ENCODE data around the gene ZNF580. TPM values are rescaled to one million over a fixed set of nuclear protein-coding genes. Genes with fewer than 3 reads are reported as not detected.

ZNF580 gene
- total RNA-seq, 1 experiment from 2014 or later = 38.5 TPM

GRCh38 chr19:55638864-55639359 lies 1.9 kb upstream of the ZNF580 start:
- Mint-ChIP-seq H3K27me3 (ENCODE audit: insufficient read depth, unreplicated experiment) (no peaks in the 10 kb centered on the region), H3K27ac (ENCODE audit: unreplicated experiment) (peak overlapping the region; percentile 94), H3K4me3 (ENCODE audit: unreplicated experiment) (peak overlapping the region; percentile 48), H3K4me1 (ENCODE audit: low read depth, unreplicated experiment) (peaks cover 52% of the 10 kb centered on the region), H3K9me3 (ENCODE audit: unreplicated experiment) (no peaks in the 10 kb centered on the region), H3K36me3 (ENCODE audit: insufficient read depth, unreplicated experiment) (peaks cover 87% of the 10 kb centered on the region)
- intact Hi-C loops (cut with micrococcal nuclease; ENCODE audit: unreplicated experiment) = loop anchor here (10.0 kb wide), 1 partner anchor 254 kb away; the partner anchor contains the start of genes RPL28 and TMEM238
- ChIA-PET POLR2A (interaction anchor here (0.6 kb wide), 1 partner anchor 175 kb away, joined by 3 read pairs; no protein-coding TSS in a partner anchor), CTCF (interaction anchor here (0.7 to 0.9 kb wide), 3 partner anchors 15 to 220 kb away, joined by 4 to 7 read pairs (median 5); partner anchors contain the start of gene ZNF784)
- H3K9me3 ChIP-seq = no peaks in the 10 kb centered on the region
- no peak overlapping the region for H3K4me3 ChIP-seq (ENCODE audit: low read depth, low read length)
- peak; percentile 78 for DNase-seq
- H3K4me1 ChIP-seq = peaks cover 16% of the 10 kb centered on the region
- 0 out of 2 replicates have a peak, but pooled peaks cover 2% of the 10 kb centered on the region for H3K36me3 ChIP-seq (ENCODE audit: control insufficient read depth, insufficient read depth, low read length)
- no TSS peak for BruUV-seq (replicated peaks)
- TF ChIP-seq, protein P1, sequence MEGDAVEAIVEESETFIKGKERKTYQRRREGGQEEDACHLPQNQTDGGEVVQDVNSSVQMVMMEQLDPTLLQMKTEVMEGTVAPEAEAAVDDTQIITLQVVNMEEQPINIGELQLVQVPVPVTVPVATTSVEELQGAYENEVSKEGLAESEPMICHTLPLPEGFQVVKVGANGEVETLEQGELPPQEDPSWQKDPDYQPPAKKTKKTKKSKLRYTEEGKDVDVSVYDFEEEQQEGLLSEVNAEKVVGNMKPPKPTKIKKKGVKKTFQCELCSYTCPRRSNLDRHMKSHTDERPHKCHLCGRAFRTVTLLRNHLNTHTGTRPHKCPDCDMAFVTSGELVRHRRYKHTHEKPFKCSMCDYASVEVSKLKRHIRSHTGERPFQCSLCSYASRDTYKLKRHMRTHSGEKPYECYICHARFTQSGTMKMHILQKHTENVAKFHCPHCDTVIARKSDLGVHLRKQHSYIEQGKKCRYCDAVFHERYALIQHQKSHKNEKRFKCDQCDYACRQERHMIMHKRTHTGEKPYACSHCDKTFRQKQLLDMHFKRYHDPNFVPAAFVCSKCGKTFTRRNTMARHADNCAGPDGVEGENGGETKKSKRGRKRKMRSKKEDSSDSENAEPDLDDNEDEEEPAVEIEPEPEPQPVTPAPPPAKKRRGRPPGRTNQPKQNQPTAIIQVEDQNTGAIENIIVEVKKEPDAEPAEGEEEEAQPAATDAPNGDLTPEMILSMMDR (IDR thresholded peaks at IDR 0.05; ENCODE audit: insufficient read depth in 1 of 2, low read depth in 1 of 2, low read length in 1 of 2, severe bottlenecking in 1 of 2, unreplicated experiment in 1 of 2) = peak; percentile 60 to 69
- no peaks in the 10 kb centered on the region for H3K27me3 ChIP-seq (replicated peaks; ENCODE audit: control insufficient read depth, insufficient read depth, low read length)

- H3K27ac Mint-ChIP-seq (ENCODE audit: unreplicated experiment) = peak overlapping the region; percentile 94
- Histone ChIP-seq H3K4me1 (peaks cover 16% of the 10 kb centered on the region), H3K36me3 (ENCODE audit: control insufficient read depth, insufficient read depth, low read length) (0 out of 2 replicates have a peak, but pooled peaks cover 2% of the 10 kb centered on the region), H3K9me3 (no peaks in the 10 kb centered on the region), H3K27me3 (replicated peaks; ENCODE audit: control insufficient read depth, insufficient read depth, low read length) (no peaks in the 10 kb centered on the region), H3K4me3 (ENCODE audit: low read depth, low read length) (peak overlapping the region; percentile 84)
- TF ChIP-seq, protein P1 (IDR thresholded peaks at IDR 0.05; ENCODE audit: insufficient read depth in 1 of 2, low read depth in 1 of 2, low read length in 1 of 2, severe bottlenecking in 1 of 2, unreplicated experiment in 1 of 2) = peak; percentile 54 to 88
- CTCF ChIA-PET = interaction anchor here (0.6 to 1.0 kb wide), 12 partner anchors 9 to 560 kb away, joined by 3 to 21 read pairs (median 4); partner anchors contain the start of genes ISOC2, U2AF2 and ZNF784
- DNase-seq = peak; percentile 89 to 93
- POLR2A ChIA-PET = interaction anchor here (0.6 to 1.0 kb wide), 6 partner anchors 9 to 494 kb away, joined by 3 to 5 read pairs (median 4); partner anchors contain the start of genes FIZ1, ISOC2, U2AF2 and ZNF784
- intact Hi-C loops (cut with micrococcal nuclease; ENCODE audit: unreplicated experiment) = loop anchor here (1.0 to 2.0 kb wide), 2 partner anchors 8 to 15 kb away; partner anchors contain the start of gene U2AF2
- no peaks in the 10 kb centered on the region for H3K9me3 Mint-ChIP-seq (ENCODE audit: unreplicated experiment)
- H3K27me3 Mint-ChIP-seq (ENCODE audit: insufficient read depth, unreplicated experiment) = no peaks in the 10 kb centered on the region
- H3K4me3 Mint-ChIP-seq (ENCODE audit: unreplicated experiment) = peak overlapping the region; percentile 86
- peaks cover 92% of the 10 kb centered on the region for H3K36me3 Mint-ChIP-seq (ENCODE audit: insufficient read depth, unreplicated experiment)
- TSS peak; percentile 38 for BruUV-seq (replicated peaks)
- peaks cover 54% of the 10 kb centered on the region for H3K4me1 Mint-ChIP-seq (ENCODE audit: low read depth, unreplicated experiment)
These were observed 692 bp upstream of the ZNF580 start for GRCh38 chr19:55640043-55640576.

DNA sequence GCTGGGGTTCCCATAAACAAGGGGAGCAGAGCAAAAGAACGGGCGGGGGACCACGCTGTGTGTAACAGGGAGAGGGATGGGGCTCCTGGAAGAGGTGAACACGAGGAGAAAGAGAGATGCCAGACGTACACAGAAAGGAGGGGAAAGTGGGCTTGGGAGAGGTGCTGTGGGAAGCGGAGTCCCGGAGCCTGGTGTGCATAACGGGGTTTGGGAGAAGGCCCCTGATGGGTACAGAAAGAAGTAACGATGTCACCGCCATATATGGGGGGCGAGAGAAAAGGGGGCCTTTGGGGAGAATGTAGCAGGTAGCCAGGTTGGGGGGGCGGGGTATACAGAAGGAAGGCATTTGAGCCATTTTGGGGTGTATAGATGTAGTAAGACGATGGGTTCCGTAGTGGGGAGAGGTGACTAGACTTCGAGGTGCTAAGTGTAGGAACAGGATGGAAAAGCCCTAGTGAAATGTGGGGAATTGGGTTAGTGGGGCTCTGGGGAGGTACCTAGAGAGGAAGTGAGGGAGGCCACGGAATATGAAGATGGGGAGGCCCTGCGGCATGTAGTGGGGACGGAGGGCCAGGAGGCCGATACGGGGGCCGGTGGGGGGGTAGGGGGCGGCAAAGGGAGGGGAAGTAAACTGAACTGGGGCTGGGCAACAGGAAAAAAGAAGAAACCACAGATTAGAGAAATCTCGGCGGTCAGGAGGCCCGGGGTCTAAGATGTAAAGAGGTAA lies 787 bp downstream of the ZNF580 start:
- H3K27me3 ChIP-seq (replicated peaks; ENCODE audit: control insufficient read depth, insufficient read depth, low read length) = no peaks in the 10 kb centered on the region
- TF ChIP-seq, protein P1 (IDR thresholded peaks at IDR 0.05; ENCODE audit: insufficient read depth in 1 of 2, low read depth in 1 of 2, low read length in 1 of 2, severe bottlenecking in 1 of 2, unreplicated experiment in 1 of 2) = no peak
- 0 out of 2 replicates have a peak, but pooled peaks cover 2% of the 10 kb centered on the region for H3K36me3 ChIP-seq (ENCODE audit: control insufficient read depth, insufficient read depth, low read length)
- H3K4me3 ChIP-seq (ENCODE audit: low read depth, low read length) = peak overlapping the region; percentile 84
- BruUV-seq (replicated peaks) = no TSS peak
- H3K4me1 Mint-ChIP-seq (ENCODE audit: low read depth, unreplicated experiment) = peaks cover 39% of the 10 kb centered on the region
- H3K27ac Mint-ChIP-seq (ENCODE audit: unreplicated experiment) = peak overlapping the region; percentile 95
- no peaks in the 10 kb centered on the region for H3K27me3 Mint-ChIP-seq (ENCODE audit: insufficient read depth, unreplicated experiment)
- DNase-seq = peak in 1 of 2 experiments; percentile 51
- peaks cover 93% of the 10 kb centered on the region for H3K36me3 Mint-ChIP-seq (ENCODE audit: insufficient read depth, unreplicated experiment)
- H3K9me3 ChIP-seq = no peaks in the 10 kb centered on the region
- H3K4me1 ChIP-seq = peaks cover 9% of the 10 kb centered on the region; the same call in 1 of the 2 replicates
- ChIA-PET CTCF (interaction anchor here (0.6 to 1.9 kb wide), 4 partner anchors 12 to 476 kb away, joined by 3 to 11 read pairs (median 5); partner anchors contain the start of gene U2AF2), POLR2A (interaction anchor here (0.6 to 1.9 kb wide), 3 partner anchors 13 to 661 kb away, joined by 3 to 14 read pairs (median 8); partner anchors contain the start of gene U2AF2)
- intact Hi-C loops (cut with micrococcal nuclease; ENCODE audit: unreplicated experiment) = loop anchor here (2.0 kb wide), 1 partner anchor 13 kb away; the partner anchor contains the start of gene U2AF2
- no peaks in the 10 kb centered on the region for H3K9me3 Mint-ChIP-seq (ENCODE audit: unreplicated experiment)
- H3K4me3 Mint-ChIP-seq (ENCODE audit: unreplicated experiment) = peak overlapping the region; percentile 86

All from Caco-2 (cell line).